T-cell (primary cell): ENCODE measurements around the gene HNRNPDL. TPM values are rescaled to one million over a fixed set of nuclear protein-coding genes. Genes with fewer than 3 reads are reported as not detected.

Source experiments
- ATAC-seq, 4 experiments: fragments of 200-7000 bp in 3 of 4; fragments of 150-1000 bp in 1 of 4; cut with Tn5 transposase; replicated peaks in 1 of 4; 1 replicate in 3 of 4; 2 replicates in 1 of 4; pipeline ENCODE4 v1.10.0; 2021; ENCODE audit warnings: moderate library complexity in 3 of 4, mild to moderate bottlenecking in 2 of 4, moderate number of reproducible peaks in 1 of 4
- CTCF ChIA-PET, 2 donors: fragments of 300-600 bp; sonication (Branson Sonifier 250); formaldehyde crosslinking; loops; one replicate each; lab custom pipeline; 2022; ENCODE audit warnings: antibody characterized with exemption in 2 of 2; lab: Charles Lee
- POLR2A ChIA-PET, 2 donors: fragments of 300-600 bp; sonication (Branson Sonifier 250); formaldehyde crosslinking; loops; one replicate each; lab custom pipeline; 2022; ENCODE audit warnings: antibody characterized with exemption in 2 of 2; lab: Charles Lee
- DNase-seq, 35 experiments: peaks; one replicate each; pipeline versions ENCODE4 v3.0.0 to v3.0.0-alpha.2; 2013 to 2023
- H3K27ac ChIP-seq: one replicate; pipeline ENCODE4 v1.5.1; 2013; ENCODE audit warnings: low read length
- H3K27me3 ChIP-seq, 2 experiments: replicated peaks in 1 of 2; 1 replicate in 1 of 2; 2 replicates in 1 of 2; pipeline versions ENCODE4 v1.6.1 to v1.7.0; 2013; ENCODE audit warnings: low read length in 1 of 2, mixed read lengths in 1 of 2; ENCODE audit not compliant: control insufficient read depth in 2 of 2, insufficient read depth in 2 of 2; ENCODE audit errors: extremely low read depth in 1 of 2
- H3K36me3 ChIP-seq, 2 donors: 1 replicate in 1 of 2; 2 replicates in 1 of 2; pipeline versions ENCODE4 v1.6.1 to v1.7.0; 2013; ENCODE audit warnings: low read length in 1 of 2; ENCODE audit not compliant: control insufficient read depth in 2 of 2, insufficient read depth in 1 of 2; ENCODE audit errors: extremely low read depth in 1 of 2
- H3K4me1 ChIP-seq, 2 experiments: 1 replicate in 1 of 2; 2 replicates in 1 of 2; pipeline versions ENCODE4 v1.6.1 to v1.7.0; 2013; ENCODE audit warnings: low read length in 2 of 2, mixed read lengths in 1 of 2; ENCODE audit not compliant: insufficient read depth in 2 of 2, control insufficient read depth in 1 of 2; ENCODE audit errors: extremely low read depth in 1 of 2
- H3K4me3 ChIP-seq, 2 donors: 1 replicate in 1 of 2; 2 replicates in 1 of 2; pipeline versions ENCODE4 v1.5.1 to v1.7.0; 2013; ENCODE audit warnings: mild to moderate bottlenecking in 2 of 2, low read length in 1 of 2, moderate library complexity in 1 of 2; ENCODE audit not compliant: control insufficient read depth in 1 of 2; ENCODE audit errors: extremely low read depth in 1 of 2
- H3K9me3 ChIP-seq: 2 replicates; pipeline ENCODE4 v1.7.0; 2013
- H3K27ac Mint-ChIP-seq, 2 donors: one replicate each; pipeline ENCODE4 v1.8.0; 2020 to 2021; ENCODE audit warnings: mild to moderate bottlenecking in 2 of 2, mixed read lengths in 2 of 2
- H3K27me3 Mint-ChIP-seq, 2 donors: one replicate each; pipeline ENCODE4 v1.8.0; 2021 to 2022; ENCODE audit warnings: mixed read lengths in 2 of 2
- H3K36me3 Mint-ChIP-seq: one replicate; pipeline ENCODE4 v1.8.0; 2021; ENCODE audit warnings: mixed read lengths
- H3K4me1 Mint-ChIP-seq, 3 donors: one replicate each; pipeline ENCODE4 v1.8.0; 2020 to 2022; ENCODE audit warnings: mixed read lengths in 3 of 3, mild to moderate bottlenecking in 1 of 3
- H3K4me3 Mint-ChIP-seq, 3 donors: one replicate each; pipeline ENCODE4 v1.8.0; 2020 to 2022; ENCODE audit warnings: mild to moderate bottlenecking in 3 of 3, mixed read lengths in 3 of 3, moderate library complexity in 3 of 3
- H3K9me3 Mint-ChIP-seq, 3 donors: one replicate each; pipeline ENCODE4 v1.8.0; 2020 to 2022; ENCODE audit warnings: mixed read lengths in 3 of 3
- WGBS: methylation state at CpG from one replicate; pipeline ENCODE4 v1.1.5; 2013; ENCODE audit warnings: missing lambda C conversion rate; ENCODE audit not compliant: insufficient coverage; 5-methylcytosine and 5-hydroxymethylcytosine counted together
- total RNA-seq, 35 experiments: library from RNA in 6 of 35; stranded (reverse) in 6 of 35; fragments of 120-200 nt in 1 of 35; gene quantifications; one replicate each; pipeline versions ENCODE4 v1.2.1 to v1.2.4 and lab custom pipeline; 2013 to 2026

The HNRNPDL gene
- total RNA-seq, 5 donors from 2014 or later (not counting 1 experiment from before 2014, with no cell fraction given), result 285 to 401 (median 313) TPM

DNA sequence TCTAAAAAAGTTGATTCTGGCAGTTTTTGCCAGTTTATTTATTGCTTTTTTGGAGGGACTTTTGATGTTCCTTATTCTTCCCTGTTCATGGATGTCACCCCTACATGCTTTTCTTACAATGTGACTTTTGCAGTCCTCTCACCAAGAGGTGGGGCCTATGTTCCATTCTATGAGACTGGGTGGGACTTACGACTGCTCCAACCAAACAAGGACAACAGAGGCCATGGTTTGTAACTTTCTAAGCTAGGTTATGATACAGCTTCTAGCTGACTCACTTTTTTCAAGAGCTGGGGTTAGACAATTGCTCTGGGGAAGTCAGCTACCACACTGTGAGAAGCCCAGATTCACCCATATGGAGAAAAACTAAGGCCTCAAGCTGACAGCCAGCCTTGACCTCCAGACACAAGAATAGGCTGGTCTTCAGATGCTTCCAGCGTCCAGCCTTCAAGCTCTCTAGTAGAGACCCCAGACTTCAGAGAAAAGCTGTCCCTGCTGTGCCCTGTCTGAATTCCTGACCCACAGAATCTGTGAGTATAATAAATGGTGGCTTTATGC is 39.6 kb upstream of the HNRNPDL start:
- DNase-seq, result no peak
- Mint-ChIP-seq H3K9me3 (no peaks in the 10 kb centered on the region), H3K27me3 (no peaks in the 10 kb centered on the region), H3K27ac (peak overlapping the region in 1 of 2 donors; percentile 48), H3K4me1 (no peaks in the 10 kb centered on the region), H3K36me3 (peaks cover 10% of the 10 kb centered on the region), H3K4me3 (no peak overlapping the region)
- ChIA-PET CTCF (no interaction called here), POLR2A (no interaction called here)
- WGBS, result 87% methylated on average over 2 of the region's 2 CpGs
- Histone ChIP-seq H3K36me3 (peaks cover 0 to 4% of the 10 kb centered on the region in 2 donors), H3K9me3 (no peaks in the 10 kb centered on the region), H3K27me3 (no peaks in the 10 kb centered on the region), H3K27ac (no peak overlapping the region), H3K4me3 (no peak overlapping the region), H3K4me1 (no peaks in the 10 kb centered on the region)
- no peak for ATAC-seq

DNA sequence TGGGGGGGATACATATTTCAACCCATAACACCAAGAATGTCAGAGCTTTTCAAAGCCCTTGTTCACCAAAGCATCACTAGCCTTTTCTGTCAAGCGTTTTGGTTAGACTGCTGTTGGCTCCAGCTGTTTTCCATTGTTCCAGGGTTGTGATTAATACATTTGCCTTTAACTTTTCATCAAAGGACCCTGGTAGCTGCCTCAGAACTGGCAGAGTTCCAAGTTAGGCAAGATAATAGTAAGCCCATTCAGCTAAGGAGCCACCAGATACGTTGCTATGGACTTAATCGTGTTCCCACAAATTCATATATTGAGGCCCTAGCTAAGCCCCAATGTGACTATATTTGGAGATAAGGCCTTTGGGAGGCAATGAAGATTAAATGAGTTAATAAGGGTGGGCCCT is 37.2 kb upstream of the HNRNPDL start:
- WGBS, result no CpG with 5 or more reads among the region's 3 CpGs
- CTCF ChIA-PET, result interaction anchor here (0.6 kb wide), 2 partner anchors 96 to 387 kb away, joined by 3 to 5 read pairs; no protein-coding TSS in a partner anchor

DNA sequence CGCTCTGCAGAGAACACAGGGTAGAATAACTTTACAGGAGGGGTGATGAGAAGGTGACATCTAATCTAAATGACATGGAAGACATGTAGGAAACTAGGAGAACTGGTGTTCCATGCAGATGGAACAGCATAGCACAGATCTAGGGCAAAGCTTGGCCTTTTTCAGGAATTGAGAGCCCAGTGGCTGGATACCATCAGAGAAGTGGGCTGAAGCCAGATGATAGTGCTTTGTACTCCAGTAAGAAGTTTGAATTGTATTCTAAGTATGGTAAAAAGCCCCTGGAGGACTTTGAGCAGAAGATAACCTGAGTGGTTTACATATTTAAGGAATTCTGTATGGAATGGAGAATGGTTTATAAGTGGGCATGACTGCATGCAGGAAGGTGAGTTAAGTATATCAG is 33.0 kb upstream of the HNRNPDL start:
- H3K4me1 Mint-ChIP-seq, result no peaks in the 10 kb centered on the region
- Histone ChIP-seq H3K27me3 (no peaks in the 10 kb centered on the region), H3K9me3 (no peaks in the 10 kb centered on the region), H3K36me3 (peaks cover 0 to 27% of the 10 kb centered on the region in 2 donors), H3K27ac (no peak overlapping the region), H3K4me1 (no peaks in the 10 kb centered on the region), H3K4me3 (no peak overlapping the region)
- peaks cover 26% of the 10 kb centered on the region for H3K36me3 Mint-ChIP-seq
- no peak for DNase-seq
- H3K27me3 Mint-ChIP-seq, result no peaks in the 10 kb centered on the region
- ChIA-PET POLR2A (no interaction called here), CTCF (interaction anchor here in 1 of 2 donors (0.7 to 1.6 kb wide), 2 partner anchors 34 to 103 kb away, joined by 3 to 8 read pairs; no protein-coding TSS in a partner anchor)
- no peaks in the 10 kb centered on the region for H3K9me3 Mint-ChIP-seq
- H3K27ac Mint-ChIP-seq, result no peak overlapping the region
- no peak overlapping the region for H3K4me3 Mint-ChIP-seq
- WGBS, result 100% methylated on average over 1 of the region's 1 CpG
- ATAC-seq, result no peak

More for the DNA sequence above, 37.2 kb upstream of the HNRNPDL start:
- Histone ChIP-seq H3K4me1 (no peaks in the 10 kb centered on the region), H3K27ac (no peak overlapping the region), H3K27me3 (no peaks in the 10 kb centered on the region), H3K36me3 (peaks cover 0 to 4% of the 10 kb centered on the region in 2 donors), H3K4me3 (no peak overlapping the region), H3K9me3 (no peaks in the 10 kb centered on the region)
- Mint-ChIP-seq H3K4me3 (no peak overlapping the region), H3K4me1 (no peaks in the 10 kb centered on the region), H3K9me3 (no peaks in the 10 kb centered on the region), H3K27me3 (no peaks in the 10 kb centered on the region), H3K36me3 (peaks cover 16% of the 10 kb centered on the region), H3K27ac (no peak overlapping the region)
- DNase-seq (no peak), ATAC-seq (no peak)
- POLR2A ChIA-PET, result interaction anchor here in 1 of 2 donors (0.7 kb wide), 1 partner anchor 1016 kb away, joined by 4 read pairs; no protein-coding TSS in a partner anchor

DNA sequence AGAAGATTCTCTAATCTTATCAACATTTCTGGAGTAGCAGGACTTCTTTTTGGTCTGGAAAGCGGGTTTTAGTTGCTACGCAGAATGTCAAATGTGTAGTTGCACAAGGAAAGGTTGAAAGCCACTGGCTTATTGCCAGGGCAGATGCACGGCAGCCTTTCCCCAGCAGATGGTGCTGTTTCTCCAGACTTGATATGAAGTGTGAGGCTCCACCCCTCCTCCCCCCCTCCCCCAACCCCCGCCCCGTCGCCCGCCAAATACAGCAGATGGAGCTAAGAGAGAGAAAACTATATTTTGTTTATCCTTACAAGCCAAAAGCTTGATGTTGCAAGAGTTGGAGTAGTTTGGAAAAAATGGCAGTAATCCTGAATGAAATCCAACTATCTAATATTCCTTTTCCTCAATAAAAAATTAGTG is 32.2 kb upstream of the HNRNPDL start:
- H3K4me3 ChIP-seq, result no peak overlapping the region
- CTCF ChIA-PET, result interaction anchor here (0.5 to 2.0 kb wide), 38 partner anchors 8 to 1137 kb away, joined by 3 to 8 read pairs (median 4); partner anchors contain the start of gene COPS4 (in 1 of the 2)
- no CpG with 5 or more reads among the region's 7 CpGs for WGBS
- Mint-ChIP-seq H3K27me3 (no peaks in the 10 kb centered on the region), H3K27ac (no peak overlapping the region), H3K4me3 (no peak overlapping the region), H3K36me3 (peaks cover 24% of the 10 kb centered on the region), H3K4me1 (no peaks in the 10 kb centered on the region), H3K9me3 (no peaks in the 10 kb centered on the region)
- H3K9me3 ChIP-seq, result no peaks in the 10 kb centered on the region
- no peaks in the 10 kb centered on the region for H3K27me3 ChIP-seq
- no peaks in the 10 kb centered on the region for H3K4me1 ChIP-seq
- DNase-seq (peak; percentile 53 to 90 (median 79)), ATAC-seq (peak; percentile 82 to 95 (median 88))
- H3K27ac ChIP-seq, result no peak overlapping the region
- POLR2A ChIA-PET, result interaction anchor here (0.6 kb wide), 3 partner anchors 33 to 992 kb away, joined by 3 to 5 read pairs (median 3); no protein-coding TSS in a partner anchor
- peaks cover 0 to 31% of the 10 kb centered on the region in 2 donors for H3K36me3 ChIP-seq

DNA sequence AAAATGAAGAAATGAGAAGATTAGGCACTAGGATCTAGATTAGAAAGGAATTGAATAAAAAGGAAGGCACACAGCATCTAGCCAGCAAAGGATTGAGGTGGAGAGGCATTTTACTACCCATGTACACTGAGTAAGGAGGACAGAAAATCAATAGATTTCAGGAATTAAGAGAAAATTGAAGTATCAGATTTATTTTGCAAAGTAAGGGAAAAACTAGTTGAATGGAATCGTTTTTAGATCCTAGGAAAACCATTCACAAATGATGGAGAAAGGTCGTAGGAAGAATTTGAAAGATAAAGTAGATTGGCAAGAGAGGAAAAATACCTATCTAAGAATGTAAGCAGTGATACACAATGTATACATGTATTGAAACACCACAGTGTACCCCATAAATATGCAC is 31.4 kb upstream of the HNRNPDL start:
- H3K4me3 ChIP-seq, result no peak overlapping the region
- ChIA-PET CTCF (interaction anchor here (0.6 to 2.0 kb wide), 10 partner anchors 10 to 860 kb away, joined by 3 to 7 read pairs (median 3); no protein-coding TSS in a partner anchor), POLR2A (interaction anchor here in 1 of 2 donors (0.6 kb wide), 1 partner anchor 822 kb away, joined by 3 read pairs; no protein-coding TSS in a partner anchor)
- H3K27ac Mint-ChIP-seq, result peak overlapping the region in 1 of 2 donors; percentile 1
- no peaks in the 10 kb centered on the region for H3K4me1 ChIP-seq
- H3K36me3 ChIP-seq, result peaks cover 0 to 38% of the 10 kb centered on the region in 2 donors
- no peaks in the 10 kb centered on the region for H3K27me3 ChIP-seq
- no peak overlapping the region for H3K4me3 Mint-ChIP-seq
- no peaks in the 10 kb centered on the region for H3K27me3 Mint-ChIP-seq
- H3K27ac ChIP-seq, result no peak overlapping the region
- no peaks in the 10 kb centered on the region for H3K4me1 Mint-ChIP-seq
- peaks cover 27% of the 10 kb centered on the region for H3K36me3 Mint-ChIP-seq
- DNase-seq (no peak), ATAC-seq (no peak)
- no peaks in the 10 kb centered on the region for H3K9me3 ChIP-seq
- H3K9me3 Mint-ChIP-seq, result no peaks in the 10 kb centered on the region
- no CpG with 5 or more reads among the region's 2 CpGs for WGBS

DNA sequence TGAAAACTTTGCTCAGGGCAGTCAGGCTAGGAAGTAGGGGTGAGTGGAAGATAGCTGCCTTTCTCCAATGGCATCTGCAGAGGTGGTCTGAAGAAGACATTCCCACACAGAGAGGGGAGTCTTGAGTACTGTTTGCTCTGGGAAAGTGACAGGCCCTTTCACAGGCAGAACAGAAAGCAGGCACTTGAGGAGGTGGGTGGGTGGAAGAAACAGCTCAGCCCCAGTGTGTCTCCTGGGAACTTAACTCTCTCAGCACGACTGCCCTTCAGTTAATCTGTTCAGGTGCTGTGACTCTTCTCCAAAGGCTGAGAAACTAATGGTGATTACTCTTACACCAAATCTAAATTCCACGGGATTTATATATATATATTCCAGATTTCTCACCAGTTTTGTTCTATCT is 28.5 kb upstream of the HNRNPDL start:
- Histone ChIP-seq H3K27ac (no peak overlapping the region), H3K4me1 (no peaks in the 10 kb centered on the region), H3K4me3 (no peak overlapping the region), H3K9me3 (no peaks in the 10 kb centered on the region), H3K36me3 (peaks cover 0 to 53% of the 10 kb centered on the region in 2 donors), H3K27me3 (no peaks in the 10 kb centered on the region)
- POLR2A ChIA-PET, result no interaction called here
- DNase-seq (no peak), ATAC-seq (no peak)
- Mint-ChIP-seq H3K4me3 (no peak overlapping the region), H3K27ac (peak overlapping the region in 1 of 2 donors; percentile 36), H3K27me3 (no peaks in the 10 kb centered on the region), H3K36me3 (peaks cover 40% of the 10 kb centered on the region), H3K4me1 (no peaks in the 10 kb centered on the region), H3K9me3 (no peaks in the 10 kb centered on the region)
- no CpG with 5 or more reads among the region's 2 CpGs for WGBS
- CTCF ChIA-PET, result interaction anchor here in 1 of 2 donors (1.5 kb wide), 1 partner anchor 94 kb away, joined by 3 read pairs; no protein-coding TSS in a partner anchor
